Right lung (tissue), 10 donors: ENCODE measurements around the gene RBM24. TPM values are rescaled to one million over a fixed set of nuclear protein-coding genes. Genes with fewer than 3 reads are reported as not detected.

Source experiments
- DNase-seq, 2 donors: peaks; one replicate each; pipeline ENCODE4 v3.0.0-alpha.2; 2013
- long read RNA-seq, 8 donors: transcript quantifications; one replicate each; lab custom pipeline, GENCODE V29; 2026
- polyA plus RNA-seq, 5 donors: library from polyadenylated mRNA; unstranded; fragments of 120-200 nt; gene quantifications; one replicate each; pipeline versions ENCODE4 v1.2.1 to v1.2.3, GENCODE V29; 2013; ENCODE audit warnings: inconsistent platforms in 1 of 5, low replicate concordance in 1 of 5; ENCODE audit not compliant: insufficient read length in 5 of 5, insufficient read depth in 1 of 5

Gene RBM24
- polyA plus RNA-seq = 10 to 100 TPM in 1 of 5 donors, 1 to 10 TPM in 4; 3.1 to 14.2 (median 4.9) TPM
- long read RNA-seq, donor 1, transcript RBM24-202 (4 exons, 2,703 nt) = major isoform, 6 of 7 reads
- long read RNA-seq, donor 1, partial matches to known transcripts = 0 of 7 reads
- long read RNA-seq, donor 1, other reads (novel, unspliced or antisense) = 0 of 7 reads
- long read RNA-seq, donor 2 = 0 reads
- long read RNA-seq, donor 3, partial matches to known transcripts = 0 of 1 reads
- long read RNA-seq, donor 3, other reads (novel, unspliced or antisense) = 0 of 1 reads
- long read RNA-seq, donor 4, partial matches to known transcripts = 0 of 2 reads
- long read RNA-seq, donor 4, other reads (novel, unspliced or antisense) = 0 of 2 reads
- long read RNA-seq, donor 5, partial matches to known transcripts = 0 of 3 reads
- long read RNA-seq, donor 5, other reads (novel, unspliced or antisense) = 0 of 3 reads
- long read RNA-seq, donor 6 = 0 reads
- long read RNA-seq, donor 7, partial matches to known transcripts = 0 of 1 reads
- long read RNA-seq, donor 7, other reads (novel, unspliced or antisense) = 0 of 1 reads
- long read RNA-seq, donor 8 = 0 reads

DNA sequence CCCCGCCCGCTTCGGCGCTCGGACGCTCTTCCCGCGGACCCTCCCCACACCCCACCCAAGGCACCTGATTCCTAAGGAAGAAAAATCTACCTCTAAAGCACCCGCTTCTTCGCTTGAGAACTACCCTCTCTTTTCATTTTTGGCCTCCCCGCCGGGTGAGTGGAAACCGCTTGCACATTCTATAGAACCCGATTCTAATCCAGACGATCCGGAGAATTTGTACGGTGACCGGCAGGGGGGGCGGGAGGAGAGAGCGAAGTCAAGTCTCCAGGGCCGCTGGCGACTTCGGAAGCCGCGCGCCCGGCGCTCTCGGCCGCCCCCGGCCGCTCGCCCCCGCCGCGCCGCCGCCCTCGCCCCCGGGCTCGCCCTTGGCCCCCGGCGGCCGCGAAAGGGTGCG is at the start of gene RBM24:
TSS of gene RBM24 (plus strand) at position 262 of the 397 bp plus-strand sequence. CDS start 221 bp downstream, outside the sequence.
- DNase-seq = peak; percentile 61 to 65

DNA sequence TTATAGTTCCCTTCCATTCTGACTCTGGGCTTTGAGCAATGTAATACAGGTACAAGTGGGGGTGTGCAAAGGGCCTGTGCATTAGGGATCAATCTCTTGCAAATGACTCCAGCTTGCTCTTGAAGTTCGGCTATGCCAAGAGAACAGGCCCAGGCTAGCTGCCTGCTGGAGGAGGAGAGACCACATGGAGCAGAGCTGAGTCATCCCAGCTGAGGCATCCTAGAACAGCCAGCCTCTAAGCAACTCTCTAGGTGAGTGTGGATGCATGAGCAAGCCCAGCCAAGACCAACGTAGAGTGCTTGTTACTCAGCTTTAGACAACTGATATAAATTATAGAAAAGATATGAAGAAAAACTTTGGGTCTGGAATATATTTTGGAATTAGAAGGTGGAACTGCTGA is 47.6 kb upstream of the RBM24 start:
- no peak for DNase-seq

- DNase-seq = no peak
Observed at GRCh38 chr6:17237246-17237645, 43.9 kb upstream of the RBM24 start.

DNA sequence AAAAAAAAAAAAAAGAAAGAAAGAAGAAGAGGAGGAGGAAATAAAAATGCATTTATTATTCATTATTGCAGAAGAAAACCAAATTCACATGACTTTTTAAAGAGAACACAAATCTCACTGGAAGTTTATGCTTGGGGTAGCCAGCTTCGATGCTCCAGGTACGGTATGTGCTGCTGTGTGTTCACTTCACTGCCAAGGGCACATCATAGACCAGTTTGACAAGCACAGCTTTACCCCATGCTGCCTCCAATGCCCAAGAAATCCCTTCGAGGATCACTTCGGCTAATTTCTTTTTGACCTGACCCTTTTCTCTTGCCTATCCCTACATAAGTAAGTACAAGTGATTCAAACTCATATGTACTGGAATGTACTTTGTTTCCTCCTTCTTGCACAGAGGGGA is 41.9 kb upstream of the RBM24 start:
- no peak for DNase-seq

DNA sequence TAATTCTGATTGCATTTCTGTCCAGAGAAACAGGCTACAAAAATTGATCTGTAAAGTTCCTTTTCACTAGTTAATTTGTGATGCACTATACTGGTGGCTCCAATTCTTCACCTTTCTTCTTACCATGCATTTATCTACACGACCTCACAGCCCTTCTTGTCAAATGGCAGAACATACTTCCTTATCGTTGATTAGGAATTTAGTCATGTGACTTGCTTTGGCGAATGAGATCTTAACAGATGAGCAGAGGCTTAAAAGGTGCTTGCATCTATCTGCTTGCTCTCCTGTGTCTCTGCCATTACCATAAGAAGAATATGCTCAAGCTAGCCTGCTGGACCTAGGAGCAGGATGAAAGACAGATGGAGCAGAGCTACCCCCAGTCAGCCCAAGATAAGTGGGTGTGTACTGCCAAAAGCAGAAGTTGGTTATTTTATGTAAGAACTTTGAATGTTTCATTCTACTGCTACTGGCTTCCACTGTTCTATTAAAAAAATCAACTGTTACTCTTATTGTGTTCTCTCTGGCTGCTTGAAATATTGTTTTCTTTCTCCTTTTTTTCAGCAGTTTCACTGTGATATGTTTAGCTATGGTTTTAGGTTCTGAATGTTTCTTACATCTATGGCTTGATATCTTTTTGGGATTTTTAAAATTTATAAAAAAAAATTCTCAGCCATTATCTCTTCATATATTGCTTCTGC is 40.2 kb upstream of the RBM24 start:
- no peak for DNase-seq

DNA sequence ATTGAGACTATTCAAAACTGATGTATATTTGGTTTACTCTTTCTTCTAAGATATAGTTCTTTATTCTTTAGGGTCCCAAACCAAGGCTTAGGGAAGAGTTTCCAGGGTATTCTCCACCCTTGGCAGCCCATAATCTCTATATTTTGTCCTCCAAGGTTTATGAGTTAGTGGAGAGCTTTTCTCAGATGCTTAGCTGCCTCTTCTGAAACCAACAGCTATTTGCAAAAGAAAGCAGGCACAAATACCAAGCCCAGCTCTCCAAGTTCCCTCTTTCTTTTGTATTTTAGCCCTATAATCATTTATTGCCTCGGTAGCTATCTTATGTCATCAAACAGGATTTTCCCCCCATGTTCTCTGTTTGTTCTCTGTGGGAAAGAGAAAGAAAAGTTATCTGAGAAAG is 39.1 kb upstream of the RBM24 start:
- DNase-seq = no peak

- no peak for DNase-seq
Observed at GRCh38 chr6:17250237-17250636, 30.9 kb upstream of the RBM24 start.

- DNase-seq = no peak
Observed at GRCh38 chr6:17251953-17252352, 29.2 kb upstream of the RBM24 start.

DNA sequence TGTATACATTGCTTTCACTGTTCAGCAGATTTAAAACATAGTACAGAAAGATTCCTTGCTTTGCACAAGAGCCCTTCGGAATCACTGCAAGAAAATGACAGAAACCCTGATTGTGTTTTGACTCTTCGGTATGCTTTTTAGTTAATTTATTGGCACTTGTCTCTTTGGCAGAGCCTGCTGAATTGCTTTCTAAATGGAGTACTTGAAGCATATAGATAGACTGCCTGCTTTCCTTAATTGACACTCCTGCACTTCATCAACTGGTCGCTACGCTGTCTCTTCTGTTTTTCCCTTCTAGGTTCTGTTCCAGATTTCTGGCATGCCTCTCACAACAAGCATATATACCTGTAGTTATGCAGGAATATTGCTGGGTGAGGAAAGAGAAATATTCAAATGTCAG is 22.4 kb upstream of the RBM24 start:
- no peak for DNase-seq

DNA sequence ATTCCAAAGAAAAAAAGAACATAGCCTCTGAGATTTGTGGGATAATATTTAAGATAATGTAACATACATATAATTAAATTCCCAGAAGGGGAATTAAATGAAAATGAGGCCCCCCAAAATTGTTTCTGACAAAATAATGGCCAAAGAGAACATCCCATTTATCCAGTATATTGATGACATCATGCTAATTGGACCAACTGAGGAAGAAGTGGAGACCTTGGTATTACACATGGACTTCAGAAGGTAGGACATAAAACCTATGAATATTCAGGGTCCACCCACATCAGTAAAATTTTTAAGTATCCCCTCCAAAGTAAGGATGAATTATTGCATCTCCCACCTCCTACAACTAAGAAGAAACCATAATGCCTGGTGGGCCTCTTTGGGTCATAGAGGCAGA is 15.6 kb upstream of the RBM24 start:
- no peak for DNase-seq

- DNase-seq = no peak
Observed at GRCh38 chr6:17267566-17267965, 13.6 kb upstream of the RBM24 start.

GRCh38 chr6:17268114-17268513 is 13.0 kb upstream of the RBM24 start:
- no peak for DNase-seq

GRCh38 chr6:17269840-17270239 is 11.3 kb upstream of the RBM24 start:
- no peak for DNase-seq

- no peak for DNase-seq
Observed at GRCh38 chr6:17271628-17272027, 9.5 kb upstream of the RBM24 start.

- DNase-seq = no peak
Observed at GRCh38 chr6:17276766-17277165, 4.4 kb upstream of the RBM24 start.

- no peak for DNase-seq
Observed at GRCh38 chr6:17277256-17277655, 3.9 kb upstream of the RBM24 start.

- no peak for DNase-seq
Observed at GRCh38 chr6:17278289-17279063, 2.7 kb upstream of the RBM24 start.

- DNase-seq = no peak
Observed at GRCh38 chr6:17280138-17280537, 1.0 kb upstream of the RBM24 start.

- DNase-seq = peak; percentile 42 to 51
Observed at GRCh38 chr6:17280552-17281090, 540 bp upstream of the RBM24 start.

DNA sequence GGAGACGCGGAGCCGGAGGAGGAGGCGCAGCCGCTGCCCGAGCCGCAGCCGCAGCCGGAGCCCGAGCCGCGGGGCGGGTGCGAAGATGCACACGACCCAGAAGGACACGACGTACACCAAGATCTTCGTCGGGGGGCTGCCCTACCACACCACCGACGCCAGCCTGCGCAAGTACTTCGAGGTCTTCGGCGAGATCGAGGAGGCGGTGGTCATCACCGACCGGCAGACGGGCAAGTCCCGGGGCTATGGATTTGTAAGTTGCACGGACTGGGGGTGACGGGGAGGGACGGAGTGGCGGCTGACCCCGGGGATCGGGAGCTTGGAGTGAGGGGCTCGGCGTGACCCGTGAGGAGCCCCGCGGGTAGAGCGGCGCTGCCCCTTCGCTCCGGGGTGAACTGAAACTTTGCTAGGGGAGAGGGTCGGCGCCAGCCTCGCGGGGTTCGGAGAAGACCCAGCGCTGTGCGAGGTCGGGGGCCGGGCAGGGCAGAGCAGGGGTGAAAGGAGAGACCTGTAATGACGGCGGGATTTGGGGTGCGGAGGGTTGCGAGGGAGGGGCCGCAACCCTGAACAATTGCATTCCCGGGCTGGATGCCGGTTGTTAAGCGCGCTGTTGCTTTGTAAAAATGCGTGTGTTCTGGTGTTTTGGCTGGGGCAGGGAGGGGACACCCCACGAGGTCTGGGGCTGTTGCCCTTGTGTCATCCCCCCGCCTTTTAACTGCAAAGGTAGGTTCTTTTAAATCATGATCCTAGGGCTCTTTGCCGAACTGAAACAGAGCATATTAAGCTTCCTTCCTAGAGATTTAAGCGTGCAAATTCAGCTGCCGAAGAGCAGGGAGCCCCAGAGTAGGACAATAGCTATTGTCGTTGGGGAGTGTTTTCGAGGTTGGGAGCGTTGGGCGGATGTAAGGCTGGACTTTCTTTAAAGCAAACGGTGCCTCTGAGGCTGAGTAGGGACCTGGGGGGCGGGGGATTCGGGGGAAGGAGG is 628 bp downstream of the RBM24 start:
- DNase-seq = peak in 1 of 2 donors; percentile 37
